T47D (cell line): ENCODE data around the gene NELL1.

Experiments used
- DNase-seq, 2 experiments: peaks; one replicate each; pipeline versions ENCODE4 v3.0.0 to v3.0.0-alpha.2; 2011 to 2012; ENCODE audit warnings: low read depth in 1 of 2, low spot score in 1 of 2
- JUND ChIP-seq: IDR thresholded peaks from 2 replicates; pipeline ENCODE4 v1.6.1; 2012; ENCODE audit warnings: low read depth
- in situ Hi-C: cut with HindIII; loops from 2 replicates; pipeline ENCODE4 v1.10.0; 2016; ENCODE audit warnings: low sequenced_read_pairs, low pct_unique_long_range_greater_than_20kb

Gene NELL1

DNA sequence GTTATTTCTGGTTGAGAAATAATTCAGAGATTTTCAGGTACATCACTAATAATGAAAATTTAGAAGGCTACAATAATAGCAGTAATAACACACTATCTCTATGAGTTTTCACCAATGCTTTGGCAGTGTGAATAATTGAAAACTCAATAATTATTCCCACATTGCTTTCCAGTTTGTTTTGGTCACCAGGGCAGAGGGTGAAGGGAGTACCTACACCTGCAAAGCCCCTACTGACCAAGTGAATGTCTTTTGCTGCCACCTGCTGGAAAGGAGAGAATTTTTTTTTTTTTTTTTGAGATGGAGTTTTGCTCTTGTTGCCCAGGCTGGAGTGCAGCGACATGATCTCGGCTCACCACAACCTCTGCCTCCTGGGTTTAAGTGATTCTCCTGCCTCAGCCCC, 3.2 kb downstream of the NELL1 start:
- no peak for TF ChIP-seq JUND
- in situ Hi-C loops = no loop called here
- peak in 1 of 2 experiments; percentile 37 for DNase-seq

DNA sequence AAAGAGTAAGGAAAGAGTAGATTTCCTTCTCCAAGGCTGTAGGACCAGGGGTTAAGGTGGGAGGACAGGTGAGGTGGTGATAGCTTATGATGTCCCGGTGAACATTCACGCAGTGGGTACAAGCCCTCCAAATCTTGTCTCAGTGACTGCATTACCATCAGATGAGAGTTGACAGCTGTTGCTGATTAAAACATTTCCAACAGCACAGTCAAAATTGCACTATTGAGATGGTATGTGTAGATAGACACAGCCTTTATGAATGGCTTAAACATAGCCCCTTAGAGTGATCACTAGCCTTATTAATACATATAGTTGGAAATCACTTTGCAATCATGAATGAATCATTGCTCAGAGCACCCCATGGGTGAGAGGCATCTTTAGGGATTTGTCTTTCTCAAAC, 7.3 kb downstream of the NELL1 start:
- in situ Hi-C loops = no loop called here
- DNase-seq = no peak
- TF ChIP-seq JUND = no peak

DNA sequence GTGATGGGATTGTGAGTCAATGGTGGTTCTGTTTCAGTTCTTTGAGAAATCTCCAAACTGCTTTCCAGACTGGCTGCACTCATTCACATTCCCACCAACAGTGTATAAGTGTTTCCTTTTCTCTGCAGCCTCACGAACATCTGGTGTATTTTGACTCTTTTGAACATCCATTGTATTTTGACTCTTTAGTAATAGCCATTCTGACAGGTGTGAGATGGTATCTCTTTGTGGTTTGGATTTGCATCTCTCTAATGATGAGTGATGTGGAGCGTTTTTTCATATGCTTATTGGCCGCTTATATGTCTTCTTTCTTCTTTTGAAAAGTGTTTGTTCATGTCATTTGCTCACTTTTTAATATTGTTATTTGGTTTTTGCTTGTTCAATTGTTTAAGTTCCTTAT, 19.4 kb downstream of the NELL1 start:
- no peak for TF ChIP-seq JUND
- DNase-seq = no peak
- in situ Hi-C loops = no loop called here

DNA sequence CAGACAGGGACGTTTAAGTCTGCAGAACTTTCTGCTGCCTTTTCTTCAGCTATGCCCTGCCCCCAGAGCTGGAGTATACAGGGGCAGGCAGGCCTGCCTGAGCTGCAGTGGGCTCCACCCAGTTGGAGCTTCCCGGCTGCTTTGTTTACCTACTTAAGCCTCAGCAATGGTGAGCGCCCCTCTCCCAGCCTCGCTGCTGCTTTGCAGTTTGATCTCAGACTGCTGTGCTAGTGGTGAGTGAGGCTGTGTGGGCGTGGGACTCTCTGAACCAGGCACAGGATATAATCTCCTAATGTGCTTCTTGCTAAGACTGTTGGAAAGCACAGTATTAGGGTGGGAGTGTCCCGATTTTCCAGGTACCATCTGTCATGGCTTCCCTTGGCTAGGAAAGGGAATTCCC, 38.5 kb downstream of the NELL1 start:
- TF ChIP-seq JUND = no peak
- in situ Hi-C loops = no loop called here
- DNase-seq = no peak

DNA sequence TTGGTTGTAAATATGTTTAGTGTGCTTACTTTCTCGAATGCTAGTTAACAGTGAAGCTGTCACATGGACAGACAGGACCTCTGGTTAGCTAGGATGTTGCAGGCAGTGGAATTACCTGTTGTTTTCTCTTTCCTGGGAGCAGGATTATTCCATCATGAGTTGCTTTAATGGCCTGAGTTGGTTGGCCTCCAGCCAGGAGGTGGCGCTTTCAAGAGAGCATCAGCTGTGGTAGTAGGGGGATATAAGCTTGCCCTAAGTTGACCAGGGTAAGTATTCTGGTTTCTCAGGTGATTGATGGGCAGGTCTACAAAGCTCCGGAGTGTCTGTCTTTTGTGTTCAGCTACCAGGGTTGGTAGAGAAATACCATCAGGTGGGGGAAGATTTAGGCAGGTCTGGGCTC, 43.5 kb downstream of the NELL1 start:
- in situ Hi-C loops = no loop called here
- no peak for DNase-seq
- no peak for TF ChIP-seq JUND

DNA sequence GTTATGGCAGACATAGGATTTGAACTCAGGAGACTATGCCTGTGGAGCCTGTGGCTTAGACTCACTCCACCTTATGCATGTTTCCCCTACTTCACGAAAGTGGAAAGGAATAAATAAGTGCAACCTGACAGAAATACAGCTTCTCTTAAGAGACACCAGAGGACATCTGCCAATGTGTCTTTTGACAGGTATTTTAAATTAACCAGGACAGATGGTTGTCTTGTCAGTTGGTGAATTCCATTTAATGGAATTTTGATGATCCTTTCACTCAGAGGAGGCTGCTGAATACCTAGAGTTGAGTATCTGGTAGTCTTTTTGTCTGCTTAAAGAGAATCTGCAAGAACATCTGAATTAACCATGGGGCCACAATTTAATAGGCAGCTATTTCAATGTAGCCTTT, 46.1 kb downstream of the NELL1 start:
- in situ Hi-C loops = no loop called here
- DNase-seq = no peak
- TF ChIP-seq JUND = no peak

DNA sequence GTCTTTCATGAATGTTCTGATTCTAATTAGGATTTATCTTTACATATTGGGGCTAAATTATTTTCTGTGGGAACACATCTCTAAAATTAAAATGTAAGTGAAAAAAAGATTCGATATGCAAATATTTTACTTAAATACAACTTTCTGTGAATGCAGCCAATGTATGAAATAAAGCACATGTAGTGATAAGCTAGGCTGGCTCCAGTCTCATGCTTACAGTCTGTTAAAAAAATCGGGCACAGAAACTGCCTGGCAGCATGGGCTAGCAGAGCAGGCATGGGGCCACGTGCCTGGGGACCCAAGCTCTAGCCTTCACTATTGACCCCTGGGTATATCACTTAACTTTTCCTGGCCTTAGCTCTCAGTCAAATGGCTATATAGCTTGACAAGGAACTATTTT, 46.5 kb downstream of the NELL1 start:
- DNase-seq = no peak
- in situ Hi-C loops = no loop called here
- TF ChIP-seq JUND = no peak

DNA sequence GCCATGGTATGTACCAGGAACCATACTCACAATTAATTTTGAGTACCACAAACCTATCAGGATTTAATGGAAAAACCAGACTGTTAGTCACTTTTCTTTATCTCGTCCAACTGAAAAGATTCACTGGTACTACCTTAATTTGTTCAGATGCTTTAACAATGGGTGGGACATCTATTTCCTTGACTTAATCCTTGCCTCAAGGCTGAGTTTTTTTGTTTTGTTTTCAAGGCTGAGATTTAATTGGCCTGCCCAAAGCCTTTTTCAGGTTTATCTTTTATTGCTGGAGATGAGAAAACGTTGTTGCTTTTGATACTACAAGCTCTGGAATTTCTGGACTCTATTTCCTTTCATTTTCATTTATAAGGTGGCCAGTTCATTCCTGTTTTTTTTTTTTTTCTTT, 50.4 kb downstream of the NELL1 start:
- no peak for TF ChIP-seq JUND
- DNase-seq = no peak
- in situ Hi-C loops = no loop called here

DNA sequence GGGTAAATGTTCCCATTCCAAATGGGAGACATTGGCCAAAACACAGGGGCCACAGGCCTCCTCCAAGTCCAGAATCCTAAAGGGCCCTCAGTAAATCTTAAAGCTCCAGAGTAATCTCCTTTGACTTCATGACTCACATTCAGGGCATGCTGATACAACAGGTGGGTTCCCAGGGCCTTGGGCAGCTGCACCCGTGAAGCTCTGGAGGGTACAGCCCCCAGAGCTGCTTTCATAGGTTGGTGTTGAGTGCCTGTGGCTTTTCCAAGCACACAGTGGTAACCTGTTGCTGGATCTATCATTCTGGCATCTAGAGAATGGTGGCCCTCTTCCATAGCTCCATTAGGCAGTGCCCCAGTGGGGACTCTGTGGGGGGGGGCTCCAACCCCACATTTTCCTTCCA, 54.0 kb downstream of the NELL1 start:
- no peak for TF ChIP-seq JUND
- DNase-seq = no peak
- in situ Hi-C loops = no loop called here

DNA sequence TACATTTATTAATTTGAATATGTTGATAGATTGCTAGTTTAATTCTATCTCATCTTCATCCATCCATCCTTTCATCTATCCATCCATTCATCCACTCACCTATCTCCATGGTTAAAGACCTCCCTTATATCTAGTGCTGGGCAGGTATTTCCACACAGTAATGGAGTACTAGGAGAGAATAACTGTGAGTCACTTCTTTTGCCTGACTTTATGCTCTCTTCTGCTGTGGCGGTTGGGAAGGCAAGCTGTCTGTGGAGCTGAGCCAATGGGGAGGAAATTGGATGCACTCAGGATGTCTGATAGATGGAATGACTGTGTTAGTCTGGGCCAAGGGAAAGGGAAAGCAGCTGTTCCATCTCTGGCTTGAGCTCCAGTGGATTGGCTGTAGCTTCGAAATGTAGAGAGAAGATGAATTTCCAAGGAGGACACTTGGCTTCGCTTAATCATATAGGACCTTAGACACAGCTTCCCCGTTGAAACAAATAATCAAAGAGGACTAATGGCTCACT, 60.3 kb downstream of the NELL1 start:
- in situ Hi-C loops = no loop called here
- no peak for DNase-seq
- no peak for TF ChIP-seq JUND

DNA sequence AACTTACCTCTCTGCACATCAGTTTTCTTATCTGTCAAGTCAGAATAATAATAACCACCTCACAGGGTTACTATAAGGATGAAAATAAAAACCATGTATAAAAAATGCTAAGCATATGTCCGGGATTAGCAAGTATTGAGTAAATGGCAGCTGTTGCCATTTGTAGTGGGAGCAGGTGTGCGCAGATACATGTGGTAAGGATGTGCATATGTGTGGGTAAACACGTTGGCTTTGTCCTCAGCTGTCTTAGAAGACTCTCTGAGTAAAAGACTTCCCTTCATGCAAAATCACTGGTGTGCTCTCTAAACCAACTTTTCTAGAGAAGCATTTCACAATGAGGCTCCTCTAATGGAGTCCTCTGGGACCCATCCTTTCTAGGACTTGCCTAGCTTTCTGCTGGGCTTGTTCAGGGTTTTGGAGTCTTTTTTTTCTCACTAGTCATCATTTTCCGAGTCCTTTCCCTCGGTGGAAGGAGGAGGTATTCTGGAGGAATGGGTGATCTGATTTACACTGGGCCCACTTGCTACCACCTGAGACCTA, 62.4 kb downstream of the NELL1 start:
- in situ Hi-C loops = no loop called here
- DNase-seq = no peak
- TF ChIP-seq JUND = no peak

DNA sequence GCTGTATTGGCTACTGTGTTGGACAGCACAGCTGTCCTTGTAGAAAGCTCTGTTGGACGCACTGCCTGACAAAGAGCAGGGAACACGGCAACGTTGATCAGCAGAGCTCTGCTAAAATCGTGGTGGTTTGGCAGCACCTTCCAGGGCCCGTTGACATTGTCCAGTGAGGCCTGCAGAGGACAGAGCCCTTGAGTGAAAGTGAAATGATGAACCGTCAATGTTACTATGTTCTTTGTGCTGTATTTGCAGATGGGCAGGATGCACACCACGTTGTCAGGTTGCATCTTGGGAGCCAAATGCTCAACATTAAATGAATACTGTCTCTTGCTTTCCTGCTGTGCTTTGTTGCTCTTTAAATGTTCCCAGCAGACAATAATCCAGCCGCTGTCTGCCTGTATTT, 69.7 kb downstream of the NELL1 start:
- no peak for DNase-seq
- in situ Hi-C loops = no loop called here
- no peak for TF ChIP-seq JUND

DNA sequence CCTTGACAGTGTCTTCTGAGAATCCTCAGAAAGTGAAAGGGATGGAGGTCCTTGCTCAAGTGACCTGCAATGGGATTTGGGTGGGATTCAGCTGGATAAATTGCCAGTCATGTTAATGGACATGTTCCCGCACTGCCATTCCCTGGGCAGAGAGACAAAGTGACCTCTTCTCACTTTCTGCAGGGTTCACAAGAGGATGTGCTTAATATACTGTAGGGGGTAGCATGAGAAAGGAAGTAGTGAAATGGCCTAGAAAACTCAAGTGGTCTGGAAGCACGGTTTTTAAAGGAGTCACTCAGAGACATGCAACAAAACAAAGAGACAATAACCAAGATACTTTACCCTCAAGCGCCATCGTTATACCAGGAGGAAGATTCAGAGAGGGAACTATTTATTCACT, 70.2 kb downstream of the NELL1 start:
- no peak for DNase-seq
- in situ Hi-C loops = no loop called here
- no peak for TF ChIP-seq JUND

DNA sequence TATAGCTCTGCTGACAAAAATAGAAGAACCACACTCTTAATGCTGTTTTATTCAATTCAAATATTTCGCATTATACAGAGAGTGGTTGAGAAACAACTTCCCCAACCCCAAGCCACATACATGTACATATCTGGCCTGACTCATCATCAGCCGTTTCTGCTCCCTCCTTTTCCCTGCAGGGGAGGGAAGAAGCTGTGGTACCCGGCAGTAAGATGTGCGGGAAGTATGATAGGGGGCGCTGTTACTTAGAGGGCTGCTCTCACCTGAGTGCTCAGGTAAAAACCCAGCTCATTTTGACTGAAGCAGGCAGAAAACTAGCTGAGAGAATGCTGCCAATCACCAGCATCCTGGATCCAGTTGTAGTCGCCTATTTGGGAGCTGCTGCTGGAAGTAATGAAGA, 85.5 kb downstream of the NELL1 start:
- peak in 1 of 2 experiments; percentile 26 for DNase-seq
- no peak for TF ChIP-seq JUND
- in situ Hi-C loops = no loop called here
